Upper lobe of left lung (tissue), 4 donors: Measurements from ENCODE around the gene CDH12.

ENCODE experiments used
- POLR2AphosphoS5 ChIP-seq, 2 donors: sonication (generic); formaldehyde crosslinking; IDR thresholded peaks; one replicate each; pipeline ENCODE4 v1.5.1; 2017; ENCODE audit warnings: antibody characterized with exemption in 2 of 2
- TF ChIP-seq, protein P1 (sequence below), 6 experiments: fragments of 450-650 bp in 4 of 6; fragments of 200-600 bp in 2 of 6; sonication (generic) in 2 of 6; IDR thresholded peaks; one replicate each; pipeline ENCODE4 v1.5.1; 2016 to 2019; ENCODE audit warnings: antibody characterized with exemption in 6 of 6

DNA sequence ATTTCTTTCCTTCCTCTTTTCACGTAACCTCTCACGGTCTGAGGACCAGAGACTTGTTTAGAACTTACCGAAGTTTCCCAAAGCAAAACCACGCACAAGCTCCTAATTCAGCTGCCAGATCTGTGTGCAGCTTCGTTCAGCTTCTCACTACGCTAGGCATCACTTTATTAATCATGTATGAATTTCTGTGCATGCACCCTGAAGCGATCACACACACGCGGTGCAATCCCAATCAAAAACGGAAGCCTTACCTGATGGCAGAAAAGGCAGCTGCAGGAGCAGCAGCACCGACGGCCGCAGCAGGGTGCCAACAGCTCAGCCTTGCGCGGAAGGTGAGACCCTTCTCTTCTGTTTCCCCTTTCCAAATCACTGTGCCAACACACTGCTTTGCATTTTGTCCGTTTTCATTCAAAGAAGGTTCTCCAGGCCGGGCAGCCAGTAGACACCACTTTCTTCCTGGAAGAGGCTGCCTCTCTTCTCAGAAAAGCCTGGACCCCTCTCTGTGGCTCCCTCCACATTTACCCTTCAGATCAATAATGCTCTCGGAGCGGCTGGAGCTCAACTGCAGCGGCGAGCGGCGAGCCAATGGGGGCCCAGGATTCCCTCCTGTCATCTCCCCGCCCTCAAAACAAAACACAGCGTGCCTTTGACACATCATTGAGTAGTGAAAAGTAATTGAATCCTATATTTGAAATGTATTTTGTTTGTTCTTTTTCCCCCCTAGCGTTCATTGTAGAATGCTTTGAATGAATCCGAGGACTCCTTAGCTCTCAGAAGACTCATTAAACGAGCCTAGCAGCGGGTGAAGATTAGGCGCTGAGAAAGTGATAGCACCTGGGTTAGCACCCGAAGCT is at the start of gene CDH12:
- TF ChIP-seq, protein P1, sequence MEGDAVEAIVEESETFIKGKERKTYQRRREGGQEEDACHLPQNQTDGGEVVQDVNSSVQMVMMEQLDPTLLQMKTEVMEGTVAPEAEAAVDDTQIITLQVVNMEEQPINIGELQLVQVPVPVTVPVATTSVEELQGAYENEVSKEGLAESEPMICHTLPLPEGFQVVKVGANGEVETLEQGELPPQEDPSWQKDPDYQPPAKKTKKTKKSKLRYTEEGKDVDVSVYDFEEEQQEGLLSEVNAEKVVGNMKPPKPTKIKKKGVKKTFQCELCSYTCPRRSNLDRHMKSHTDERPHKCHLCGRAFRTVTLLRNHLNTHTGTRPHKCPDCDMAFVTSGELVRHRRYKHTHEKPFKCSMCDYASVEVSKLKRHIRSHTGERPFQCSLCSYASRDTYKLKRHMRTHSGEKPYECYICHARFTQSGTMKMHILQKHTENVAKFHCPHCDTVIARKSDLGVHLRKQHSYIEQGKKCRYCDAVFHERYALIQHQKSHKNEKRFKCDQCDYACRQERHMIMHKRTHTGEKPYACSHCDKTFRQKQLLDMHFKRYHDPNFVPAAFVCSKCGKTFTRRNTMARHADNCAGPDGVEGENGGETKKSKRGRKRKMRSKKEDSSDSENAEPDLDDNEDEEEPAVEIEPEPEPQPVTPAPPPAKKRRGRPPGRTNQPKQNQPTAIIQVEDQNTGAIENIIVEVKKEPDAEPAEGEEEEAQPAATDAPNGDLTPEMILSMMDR (IDR thresholded peaks at IDR 0.05), result no peak
- TF ChIP-seq POLR2AphosphoS5 (IDR thresholded peaks at IDR 0.05), result no peak
